Effector memory CD8-positive, alpha-beta T cell (primary cell): ENCODE results near the gene RPL34.

Source experiments
- ATAC-seq: fragments of 150-1000 bp; cut with Tn5 transposase; replicated peaks from 2 replicates; pipeline ENCODE4 v1.10.0; 2021; ENCODE audit warnings: mild to moderate bottlenecking, moderate library complexity
- DNase-seq, 3 experiments: peaks; one replicate each; pipeline ENCODE4 v3.0.0; 2021
- H3K27ac Mint-ChIP-seq, 2 donors: one replicate each; pipeline ENCODE4 v1.8.0; 2022; ENCODE audit warnings: mild to moderate bottlenecking in 2 of 2, mixed read lengths in 2 of 2, moderate library complexity in 2 of 2
- H3K27me3 Mint-ChIP-seq, 2 donors: one replicate each; pipeline ENCODE4 v1.8.0; 2022; ENCODE audit warnings: mixed read lengths in 2 of 2
- H3K36me3 Mint-ChIP-seq: one replicate; pipeline ENCODE4 v1.8.0; 2022; ENCODE audit warnings: mild to moderate bottlenecking, moderate library complexity, mixed read lengths; ENCODE audit not compliant: insufficient read depth
- H3K4me1 Mint-ChIP-seq, 2 donors: one replicate each; pipeline ENCODE4 v1.8.0; 2022; ENCODE audit warnings: low read depth in 2 of 2, mixed read lengths in 2 of 2
- H3K4me3 Mint-ChIP-seq, 2 donors: one replicate each; pipeline ENCODE4 v1.8.0; 2022; ENCODE audit warnings: mild to moderate bottlenecking in 2 of 2, mixed read lengths in 2 of 2, moderate library complexity in 2 of 2
- H3K9me3 Mint-ChIP-seq, 2 donors: one replicate each; pipeline ENCODE4 v1.8.0; 2022; ENCODE audit warnings: mixed read lengths in 2 of 2

Gene RPL34

GRCh38 chr4:108607079-108607815 lies 13.1 kb upstream of the RPL34 start:
- no peaks in the 10 kb centered on the region for H3K4me1 Mint-ChIP-seq
- H3K27ac Mint-ChIP-seq: no peak overlapping the region
- no peaks in the 10 kb centered on the region for H3K36me3 Mint-ChIP-seq
- ATAC-seq (no peak), DNase-seq (no peak)
- no peaks in the 10 kb centered on the region for H3K27me3 Mint-ChIP-seq
- no peaks in the 10 kb centered on the region for H3K9me3 Mint-ChIP-seq
- H3K4me3 Mint-ChIP-seq: no peak overlapping the region

- no peaks in the 10 kb centered on the region for H3K4me1 Mint-ChIP-seq
- ATAC-seq: no peak
- no peak overlapping the region for H3K27ac Mint-ChIP-seq
- no peak for DNase-seq
- H3K4me3 Mint-ChIP-seq: no peak overlapping the region
- no peaks in the 10 kb centered on the region for H3K9me3 Mint-ChIP-seq
- H3K36me3 Mint-ChIP-seq: peaks cover 5% of the 10 kb centered on the region
- no peaks in the 10 kb centered on the region for H3K27me3 Mint-ChIP-seq
Observed at GRCh38 chr4:108611365-108611764, 9.0 kb upstream of the RPL34 start.

- Mint-ChIP-seq H3K4me1 (no peaks in the 10 kb centered on the region), H3K4me3 (no peak overlapping the region), H3K27ac (no peak overlapping the region), H3K9me3 (no peaks in the 10 kb centered on the region), H3K27me3 (no peaks in the 10 kb centered on the region), H3K36me3 (peaks cover 6% of the 10 kb centered on the region)
- DNase-seq: no peak
- ATAC-seq: no peak
Observed at GRCh38 chr4:108612365-108612764, 8.0 kb upstream of the RPL34 start.

- Mint-ChIP-seq H3K4me3 (peak overlapping the region; percentile 83 to 98), H3K27me3 (no peaks in the 10 kb centered on the region), H3K27ac (peak overlapping the region; percentile 98), H3K4me1 (peaks cover 31 to 40% of the 10 kb centered on the region in 2 donors), H3K9me3 (no peaks in the 10 kb centered on the region), H3K36me3 (peaks cover 52% of the 10 kb centered on the region)
- ATAC-seq (peak; percentile 9), DNase-seq (no peak)
Observed at GRCh38 chr4:108619372-108620100, 840 bp upstream of the RPL34 start.

- ATAC-seq (peak; percentile 2), DNase-seq (peak in 1 of 3 experiments; percentile 21)
- Mint-ChIP-seq H3K27me3 (no peaks in the 10 kb centered on the region), H3K4me1 (peaks cover 36 to 40% of the 10 kb centered on the region in 2 donors), H3K27ac (peak overlapping the region; percentile 98), H3K9me3 (no peaks in the 10 kb centered on the region), H3K36me3 (peaks cover 64% of the 10 kb centered on the region), H3K4me3 (peak overlapping the region; percentile 83 to 98)
Observed at GRCh38 chr4:108620933-108621905, 843 bp downstream of the RPL34 start.

- peaks cover 36 to 40% of the 10 kb centered on the region in 2 donors for H3K4me1 Mint-ChIP-seq
- peaks cover 72% of the 10 kb centered on the region for H3K36me3 Mint-ChIP-seq
- no peaks in the 10 kb centered on the region for H3K27me3 Mint-ChIP-seq
- H3K27ac Mint-ChIP-seq: peak overlapping the region; percentile 98
- peak overlapping the region in 1 of 2 donors; percentile 83 for H3K4me3 Mint-ChIP-seq
- ATAC-seq (no peak), DNase-seq (no peak)
- no peaks in the 10 kb centered on the region for H3K9me3 Mint-ChIP-seq
Observed at GRCh38 chr4:108622022-108622421, 1.6 kb downstream of the RPL34 start.

GRCh38 chr4:108622828-108623227 lies 2.5 kb downstream of the RPL34 start:
- H3K36me3 Mint-ChIP-seq: peaks cover 76% of the 10 kb centered on the region
- H3K27ac Mint-ChIP-seq: peak overlapping the region; percentile 3 to 8
- ATAC-seq (no peak), DNase-seq (no peak)
- peak overlapping the region in 1 of 2 donors; percentile 13 for H3K4me3 Mint-ChIP-seq
- H3K9me3 Mint-ChIP-seq: no peaks in the 10 kb centered on the region
- no peaks in the 10 kb centered on the region for H3K27me3 Mint-ChIP-seq
- H3K4me1 Mint-ChIP-seq: peaks cover 36 to 40% of the 10 kb centered on the region in 2 donors

- DNase-seq (no peak), ATAC-seq (no peak)
- Mint-ChIP-seq H3K9me3 (no peaks in the 10 kb centered on the region), H3K27me3 (no peaks in the 10 kb centered on the region), H3K27ac (peak overlapping the region in 1 of 2 donors; percentile 90), H3K4me1 (peaks cover 31 to 32% of the 10 kb centered on the region in 2 donors), H3K36me3 (peaks cover 93% of the 10 kb centered on the region), H3K4me3 (no peak overlapping the region)
Observed at GRCh38 chr4:108624263-108625056, 4.1 kb downstream of the RPL34 start.

GRCh38 chr4:108626056-108626455 lies 5.7 kb downstream of the RPL34 start:
- Mint-ChIP-seq H3K36me3 (peaks cover 99% of the 10 kb centered on the region), H3K9me3 (no peaks in the 10 kb centered on the region), H3K27me3 (no peaks in the 10 kb centered on the region), H3K4me3 (no peak overlapping the region), H3K27ac (peak overlapping the region in 1 of 2 donors; percentile 90), H3K4me1 (peaks cover 18 to 23% of the 10 kb centered on the region in 2 donors)
- ATAC-seq (no peak), DNase-seq (no peak)

GRCh38 chr4:108628411-108628810 lies 8.0 kb downstream of the RPL34 start:
- H3K4me3 Mint-ChIP-seq: no peak overlapping the region
- H3K4me1 Mint-ChIP-seq: peaks cover 7 to 15% of the 10 kb centered on the region in 2 donors
- DNase-seq: no peak
- no peaks in the 10 kb centered on the region for H3K27me3 Mint-ChIP-seq
- H3K9me3 Mint-ChIP-seq: no peaks in the 10 kb centered on the region
- ATAC-seq: no peak
- H3K36me3 Mint-ChIP-seq: peaks cover 81% of the 10 kb centered on the region
- no peak overlapping the region for H3K27ac Mint-ChIP-seq

- DNase-seq (no peak), ATAC-seq (no peak)
- Mint-ChIP-seq H3K4me1 (no peaks in the 10 kb centered on the region), H3K9me3 (no peaks in the 10 kb centered on the region), H3K27me3 (no peaks in the 10 kb centered on the region), H3K36me3 (peaks cover 35% of the 10 kb centered on the region), H3K27ac (no peak overlapping the region), H3K4me3 (no peak overlapping the region)
Observed at GRCh38 chr4:108635070-108635655, 14.8 kb downstream of the RPL34 start.

GRCh38 chr4:108636246-108636645 lies 15.9 kb downstream of the RPL34 start:
- H3K9me3 Mint-ChIP-seq: no peaks in the 10 kb centered on the region
- H3K4me3 Mint-ChIP-seq: no peak overlapping the region
- H3K36me3 Mint-ChIP-seq: peaks cover 26% of the 10 kb centered on the region
- DNase-seq: no peak
- no peak for ATAC-seq
- H3K27ac Mint-ChIP-seq: no peak overlapping the region
- no peaks in the 10 kb centered on the region for H3K4me1 Mint-ChIP-seq
- H3K27me3 Mint-ChIP-seq: no peaks in the 10 kb centered on the region
